Type B pancreatic cell (in vitro differentiated cells): ENCODE results near the gene UMODL1. TPM values are rescaled to one million over a fixed set of nuclear protein-coding genes. Genes with fewer than 3 reads are reported as not detected.

Experiments
- DNase-seq: peaks from one replicate; pipeline ENCODE4 v3.0.0; 2021; ENCODE audit warnings: mixed read lengths; ENCODE audit not compliant: unreplicated experiment; ENCODE audit errors: extremely low spot score
- H3K27ac Mint-ChIP-seq: 2 replicates; pipeline ENCODE4 v1.8.0; 2021; ENCODE audit warnings: mild to moderate bottlenecking, mixed read lengths
- H3K27me3 Mint-ChIP-seq: 2 replicates; pipeline ENCODE4 v1.8.0; 2021; ENCODE audit warnings: mixed read lengths
- H3K36me3 Mint-ChIP-seq: 2 replicates; pipeline ENCODE4 v1.8.0; 2021; ENCODE audit warnings: mixed read lengths
- H3K4me1 Mint-ChIP-seq: one replicate; pipeline ENCODE4 v1.8.0; 2021; ENCODE audit warnings: mixed read lengths; ENCODE audit not compliant: unreplicated experiment
- H3K4me3 Mint-ChIP-seq: 2 replicates; pipeline ENCODE4 v1.8.0; 2021; ENCODE audit warnings: mild to moderate bottlenecking, mixed read lengths
- H3K9me3 Mint-ChIP-seq: 2 replicates; pipeline ENCODE4 v1.8.0; 2021; ENCODE audit warnings: mixed read lengths
- CTCF ChIP-seq: fragments of 200-600 bp; sonication (generic); conservative IDR thresholded peaks from 2 replicates; pipeline ENCODE4 v1.5.0; 2021; ENCODE audit warnings: antibody characterized with exemption, mild to moderate bottlenecking
- total RNA-seq: library from RNA; stranded (reverse); gene quantifications from 2 replicates; pipeline ENCODE4 v1.2.1, GENCODE V29; 2021; ENCODE audit warnings: low replicate concordance

UMODL1 gene
- total RNA-seq, 1 donor from 2014 or later: 0.36 TPM

- Mint-ChIP-seq H3K4me1 (no peaks in the 10 kb centered on the region), H3K27ac (no peak overlapping the region), H3K27me3 (no peaks in the 10 kb centered on the region), H3K36me3 (no peaks in the 10 kb centered on the region), H3K4me3 (no peak overlapping the region), H3K9me3 (no peaks in the 10 kb centered on the region)
- no peak for DNase-seq
- TF ChIP-seq CTCF: no peak
These were observed 64.4 kb downstream of the UMODL1 start for GRCh38 chr21:42135386-42136052.

- DNase-seq: no peak
- Mint-ChIP-seq H3K27ac (no peak overlapping the region), H3K4me1 (no peaks in the 10 kb centered on the region), H3K4me3 (no peak overlapping the region), H3K27me3 (no peaks in the 10 kb centered on the region), H3K36me3 (no peaks in the 10 kb centered on the region), H3K9me3 (no peaks in the 10 kb centered on the region)
- TF ChIP-seq CTCF: no peak
These were observed 66.2 kb downstream of the UMODL1 start for GRCh38 chr21:42137191-42137904.

- Mint-ChIP-seq H3K27me3 (peaks cover under 1% of the 10 kb centered on the region), H3K27ac (no peak overlapping the region), H3K4me3 (no peak overlapping the region), H3K9me3 (no peaks in the 10 kb centered on the region), H3K36me3 (no peaks in the 10 kb centered on the region), H3K4me1 (peaks cover under 1% of the 10 kb centered on the region)
- no peak for DNase-seq
- no peak for TF ChIP-seq CTCF
These were observed 69.2 kb downstream of the UMODL1 start for GRCh38 chr21:42140196-42140934.

GRCh38 chr21:42141643-42142042, 70.5 kb downstream of the UMODL1 start:
- peaks cover 5% of the 10 kb centered on the region for H3K4me1 Mint-ChIP-seq
- H3K27me3 Mint-ChIP-seq: peaks cover 2% of the 10 kb centered on the region
- DNase-seq: no peak
- H3K9me3 Mint-ChIP-seq: no peaks in the 10 kb centered on the region
- H3K27ac Mint-ChIP-seq: no peak overlapping the region
- H3K36me3 Mint-ChIP-seq: no peaks in the 10 kb centered on the region
- TF ChIP-seq CTCF: no peak
- no peak overlapping the region for H3K4me3 Mint-ChIP-seq

GRCh38 chr21:42142141-42142540, 71.0 kb downstream of the UMODL1 start:
- no peak overlapping the region for H3K4me3 Mint-ChIP-seq
- peaks cover 5% of the 10 kb centered on the region for H3K4me1 Mint-ChIP-seq
- H3K9me3 Mint-ChIP-seq: no peaks in the 10 kb centered on the region
- DNase-seq: no peak
- TF ChIP-seq CTCF: no peak
- H3K27me3 Mint-ChIP-seq: peaks cover 3% of the 10 kb centered on the region
- H3K36me3 Mint-ChIP-seq: no peaks in the 10 kb centered on the region
- no peak overlapping the region for H3K27ac Mint-ChIP-seq
